Measurements from ENCODE around the gene PPFIA4. TPM values are rescaled to one million over a fixed set of nuclear protein-coding genes. Genes with fewer than 3 reads are reported as not detected.

Gene PPFIA4
- total RNA-seq, 1 donor from 2014 or later, result 9.1 TPM

DNA sequence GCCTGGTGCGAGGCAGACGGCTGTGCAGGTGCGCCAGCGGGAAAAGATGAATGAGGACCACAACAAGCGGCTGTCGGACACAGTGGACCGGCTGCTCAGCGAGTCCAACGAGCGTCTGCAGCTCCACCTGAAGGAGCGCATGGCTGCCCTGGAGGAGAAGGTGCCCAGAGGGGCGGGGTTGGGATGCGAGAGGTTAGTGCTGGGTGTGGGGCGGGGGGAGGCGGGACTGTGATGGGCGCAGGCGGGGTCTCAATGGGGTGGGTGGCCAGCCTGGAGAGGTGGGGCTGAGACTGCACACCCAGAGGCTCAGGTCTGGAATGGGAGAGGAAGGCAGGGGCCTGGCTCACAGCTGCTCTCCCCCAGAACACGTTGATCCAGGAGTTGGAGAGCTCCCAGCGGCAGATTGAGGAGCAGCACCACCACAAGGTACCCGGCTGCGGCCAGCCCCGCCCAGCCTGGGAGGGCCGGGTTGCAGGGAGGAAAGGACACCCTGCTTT lies 22.3 kb downstream of the PPFIA4 start:
- DNase-seq (ENCODE audit: low read depth) (no peak), FAIRE-seq (no peak)
- H3K4me1 ChIP-seq (ENCODE audit: insufficient read depth, low read length), result peaks cover 12% of the 10 kb centered on the region
- Mint-ChIP-seq H3K27ac (ENCODE audit: unreplicated experiment) (no peak overlapping the region), H3K9me3 (ENCODE audit: unreplicated experiment) (no peaks in the 10 kb centered on the region), H3K4me1 (ENCODE audit: low read depth, unreplicated experiment) (peaks cover 18% of the 10 kb centered on the region), H3K36me3 (ENCODE audit: low read depth, unreplicated experiment) (peaks cover 32% of the 10 kb centered on the region), H3K4me3 (ENCODE audit: unreplicated experiment) (no peak overlapping the region), H3K27me3 (ENCODE audit: low read depth, unreplicated experiment) (peaks cover 37% of the 10 kb centered on the region)
- H3K4me3 ChIP-seq (ENCODE audit: insufficient read depth, low read depth, low read length), result no peak overlapping the region
- H3K9me3 ChIP-seq (ENCODE audit: insufficient read depth, low read depth, low read length), result no peaks in the 10 kb centered on the region
- no peaks in the 10 kb centered on the region for H3K79me2 ChIP-seq (ENCODE audit: insufficient read depth, low read length)
- no peak overlapping the region for H3K4me2 ChIP-seq (ENCODE audit: low read length)
- H3K27ac ChIP-seq (ENCODE audit: low read depth, low read length), result no peak overlapping the region
- no peaks in the 10 kb centered on the region for H4K20me1 ChIP-seq (ENCODE audit: insufficient read depth, low read length)
- H3K36me3 ChIP-seq (ENCODE audit: insufficient read depth, low read length), result no peaks in the 10 kb centered on the region
- peaks cover 9% of the 10 kb centered on the region for H3K27me3 ChIP-seq (ENCODE audit: insufficient read depth, low read length)
- H2AFZ ChIP-seq (ENCODE audit: low read depth, low read length), result no peak overlapping the region
- TF ChIP-seq CTCF (IDR thresholded peaks at IDR 0.05; ENCODE audit: insufficient read depth, low read depth, low read length) (no peak), EZH2 (IDR thresholded peaks at IDR 0.05; ENCODE audit: insufficient read depth, low read length) (no peak)
- no peak overlapping the region for H3K9ac ChIP-seq (ENCODE audit: low read length)

GRCh38 chr1:203049077-203049476 lies 22.8 kb downstream of the PPFIA4 start:
- Histone ChIP-seq H3K4me2 (ENCODE audit: low read length) (no peak overlapping the region), H3K9ac (ENCODE audit: low read length) (no peak overlapping the region)
- peaks cover 18% of the 10 kb centered on the region for H3K4me1 Mint-ChIP-seq (ENCODE audit: low read depth, unreplicated experiment)

More at GRCh38 chr1:203049077-203049476, 22.8 kb downstream of the PPFIA4 start:
- Mint-ChIP-seq H3K9me3 (ENCODE audit: unreplicated experiment) (no peaks in the 10 kb centered on the region), H3K27me3 (ENCODE audit: low read depth, unreplicated experiment) (peaks cover 39% of the 10 kb centered on the region), H3K4me3 (ENCODE audit: unreplicated experiment) (no peak overlapping the region), H3K27ac (ENCODE audit: unreplicated experiment) (no peak overlapping the region), H3K36me3 (ENCODE audit: low read depth, unreplicated experiment) (peaks cover 31% of the 10 kb centered on the region)
- no peaks in the 10 kb centered on the region for H3K79me2 ChIP-seq (ENCODE audit: insufficient read depth, low read length)
- FAIRE-seq (no peak), DNase-seq (ENCODE audit: low read depth) (no peak)
- H3K36me3 ChIP-seq (ENCODE audit: insufficient read depth, low read length), result no peaks in the 10 kb centered on the region
- peaks cover 9% of the 10 kb centered on the region for H3K27me3 ChIP-seq (ENCODE audit: insufficient read depth, low read length)
- H3K4me3 ChIP-seq (ENCODE audit: insufficient read depth, low read depth, low read length), result no peak overlapping the region
- no peaks in the 10 kb centered on the region for H3K9me3 ChIP-seq (ENCODE audit: insufficient read depth, low read depth, low read length)
- no peak overlapping the region for H3K27ac ChIP-seq (ENCODE audit: low read depth, low read length)
- TF ChIP-seq CTCF (IDR thresholded peaks at IDR 0.05; ENCODE audit: insufficient read depth, low read depth, low read length) (no peak), EZH2 (IDR thresholded peaks at IDR 0.05; ENCODE audit: insufficient read depth, low read length) (no peak)
- H2AFZ ChIP-seq (ENCODE audit: low read depth, low read length), result no peak overlapping the region
- H4K20me1 ChIP-seq (ENCODE audit: insufficient read depth, low read length), result no peaks in the 10 kb centered on the region
- H3K4me1 ChIP-seq (ENCODE audit: insufficient read depth, low read length), result peaks cover 12% of the 10 kb centered on the region
